Suppressor macrophage treated with lipopolysaccharide for 4 hours (primary cell): ENCODE measurements around the gene PLEKHA5.
"Not testable (repeated sequence)": the region's sequence is repeated elsewhere in the genome, so short reads cannot be mapped to it uniquely, and the experiment has no call there.

Experiments used
- DNase-seq: peaks from one replicate; pipeline ENCODE4 v3.0.0-alpha.2; 2020

PLEKHA5 gene

GRCh38 chr12:19411234-19412204 lies 282.0 kb downstream of the PLEKHA5 start:
- no peak for DNase-seq

GRCh38 chr12:19412844-19413243 lies 283.3 kb downstream of the PLEKHA5 start:
- DNase-seq = no peak

DNA sequence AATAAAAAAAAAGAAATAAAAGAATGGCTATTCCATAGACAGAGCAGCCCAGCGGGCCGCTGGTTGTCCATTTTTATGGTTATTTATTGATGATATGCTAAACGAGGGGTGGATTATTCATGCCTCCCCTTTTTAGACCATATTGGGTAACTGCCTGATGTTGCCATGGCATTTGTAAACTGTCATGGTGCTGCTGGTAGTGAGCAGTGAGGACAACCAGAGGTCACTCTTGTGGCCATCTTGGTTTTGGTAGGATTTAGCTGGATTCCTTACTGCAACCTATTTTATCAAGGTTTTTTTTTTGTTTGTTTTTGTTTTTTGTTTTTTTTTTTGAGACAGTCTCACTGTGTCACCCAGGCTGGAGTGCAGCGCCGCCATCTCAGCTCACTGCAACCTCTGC lies 284.0 kb downstream of the PLEKHA5 start:
- not testable (repeated sequence) for DNase-seq

DNA sequence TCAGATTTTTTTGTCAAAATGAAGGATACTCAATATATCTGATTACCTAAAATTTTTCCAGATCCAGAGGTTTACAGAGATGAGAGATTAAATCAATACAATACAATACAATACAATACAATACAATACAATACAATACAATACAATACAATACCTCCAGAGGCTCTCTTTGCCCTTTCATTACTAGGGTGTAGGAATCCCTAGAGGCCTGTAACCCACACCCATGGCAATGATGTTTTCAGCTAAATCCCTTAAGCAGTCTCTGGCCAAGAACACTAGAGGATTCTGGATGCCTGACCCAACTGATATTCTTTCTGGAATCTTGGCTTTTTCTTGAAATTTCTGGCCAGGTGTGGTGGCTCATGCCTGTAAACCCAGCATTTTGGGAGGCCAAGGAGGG lies 286.0 kb downstream of the PLEKHA5 start:
- no peak for DNase-seq

GRCh38 chr12:19419086-19419485 lies 289.6 kb downstream of the PLEKHA5 start:
- DNase-seq = no peak

DNA sequence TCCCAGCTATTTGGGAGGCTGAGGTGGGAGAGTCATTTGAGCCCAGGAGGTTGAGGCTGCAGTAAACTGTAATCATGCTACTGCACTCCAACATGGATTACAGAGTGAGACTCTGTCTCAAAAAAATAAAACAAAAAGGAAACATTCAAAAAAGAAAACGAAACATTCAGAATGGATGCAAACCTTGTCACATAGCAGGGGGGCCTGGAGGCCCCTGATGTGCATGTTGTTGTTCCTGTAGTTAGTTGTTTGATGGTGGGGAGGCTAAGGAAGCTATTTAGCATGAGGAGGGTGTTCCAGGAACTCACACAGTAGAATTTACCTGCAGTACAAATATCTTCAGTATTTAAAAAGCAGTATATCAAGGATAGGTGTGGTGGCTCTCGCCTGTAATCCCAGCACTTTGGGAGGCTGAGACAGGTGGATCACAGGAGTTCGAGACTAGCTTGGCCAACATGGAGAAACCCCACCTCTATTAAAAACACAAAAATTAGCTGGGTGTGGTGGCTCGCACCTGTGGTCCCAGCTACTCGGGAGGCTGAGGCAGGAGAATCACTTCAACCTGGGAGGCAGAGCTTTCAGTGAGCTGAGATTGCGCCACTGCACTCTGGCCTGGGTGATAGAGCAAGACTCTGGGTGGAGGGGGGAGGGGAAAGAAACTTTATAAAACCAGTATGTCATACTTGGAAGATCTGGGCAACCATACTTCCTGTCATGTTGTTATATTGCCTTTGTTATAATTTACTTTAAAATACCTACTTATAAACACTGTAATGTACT lies 292.2 kb downstream of the PLEKHA5 start:
- no peak for DNase-seq

- no peak for DNase-seq
These were observed 293.8 kb downstream of the PLEKHA5 start for GRCh38 chr12:19423166-19423930.
